HG02938 (cell line): Measurements from ENCODE around the gene ABCA10.
A peak's percentile ranks its signal among the peaks of the same experiment; 100 is the strongest.
"Not testable (repeated sequence)": the region's sequence is repeated elsewhere in the genome, so short reads cannot be mapped to it uniquely, and the experiment has no call there.

Source experiments
- ATAC-seq: cut with Tn5 transposase; IDR thresholded peaks from one replicate; pipeline ENCODE4 v1.9.1; 2021; ENCODE audit warnings: mild to moderate bottlenecking, moderate library complexity; ENCODE audit not compliant: unreplicated experiment

ABCA10 gene

DNA sequence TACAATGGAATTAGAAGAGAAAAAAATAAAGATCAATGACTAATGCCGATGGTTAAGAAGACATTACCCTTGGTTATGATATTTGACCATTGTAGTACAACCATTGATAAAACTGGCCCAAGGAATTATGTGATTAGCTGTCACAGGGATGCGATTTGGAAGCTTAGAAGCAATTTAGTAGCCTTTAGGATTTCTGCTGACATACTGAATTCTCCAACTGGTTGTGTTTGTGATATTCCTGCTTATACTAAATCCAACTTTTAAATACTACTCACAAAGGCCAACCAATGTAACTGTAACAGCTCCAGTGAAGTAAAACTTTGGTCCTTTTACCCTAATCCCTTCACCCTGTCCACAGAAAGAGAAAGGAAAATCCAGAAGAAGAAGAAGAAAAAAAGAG, 55.5 kb downstream of the ABCA10 start:
- ATAC-seq: no peak

- ATAC-seq: no peak
Observed at GRCh38 chr17:69170377-69170776, 58.2 kb downstream of the ABCA10 start.

- ATAC-seq: not testable (repeated sequence)
Observed at GRCh38 chr17:69168642-69169041, 60.0 kb downstream of the ABCA10 start.

DNA sequence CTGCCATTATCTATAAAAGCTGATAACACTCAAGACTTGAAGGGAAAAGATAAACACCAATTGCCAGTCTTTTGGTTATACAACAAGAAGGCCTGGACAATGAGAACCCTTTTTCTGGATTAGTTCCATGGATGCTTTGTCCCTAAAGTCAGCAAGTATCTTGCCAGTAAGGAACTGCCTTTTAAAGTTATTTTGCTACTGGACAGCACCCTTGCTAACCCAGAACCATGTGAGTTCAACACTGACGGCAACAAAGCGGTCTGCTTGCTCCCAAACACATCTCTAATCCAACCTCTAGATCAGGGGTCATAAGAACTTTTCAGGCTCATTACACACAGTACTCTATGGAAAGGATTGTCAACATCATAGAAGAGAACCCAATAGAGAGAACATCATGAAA, 61.7 kb downstream of the ABCA10 start:
- no peak for ATAC-seq

- ATAC-seq: no peak
Observed at GRCh38 chr17:69164206-69164605, 64.4 kb downstream of the ABCA10 start.

GRCh38 chr17:69159418-69159817, 69.2 kb downstream of the ABCA10 start:
- ATAC-seq: no peak

- ATAC-seq: no peak
Observed at GRCh38 chr17:69154267-69154666, 74.4 kb downstream of the ABCA10 start.

DNA sequence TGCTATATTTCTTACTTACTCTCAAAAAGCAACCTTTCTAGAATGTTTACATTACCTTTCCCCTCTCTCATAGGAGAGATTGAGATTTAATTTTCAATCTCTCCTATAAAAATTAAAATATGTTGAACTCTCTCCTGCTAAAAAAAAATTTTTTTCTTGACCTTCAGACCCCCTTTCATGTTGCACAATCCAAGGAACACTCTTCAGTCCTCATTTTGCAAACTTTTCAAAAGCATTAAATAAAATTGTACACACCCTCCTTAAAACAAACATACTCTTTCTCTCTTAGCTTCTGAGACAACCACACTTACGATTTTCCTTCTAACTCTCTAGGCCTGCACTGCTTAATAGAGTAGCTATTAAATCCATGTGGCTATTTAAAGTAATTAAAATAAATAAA, 78.3 kb downstream of the ABCA10 start:
- no peak for ATAC-seq

- no peak for ATAC-seq
Observed at GRCh38 chr17:69147460-69147859, 81.2 kb downstream of the ABCA10 start.

DNA sequence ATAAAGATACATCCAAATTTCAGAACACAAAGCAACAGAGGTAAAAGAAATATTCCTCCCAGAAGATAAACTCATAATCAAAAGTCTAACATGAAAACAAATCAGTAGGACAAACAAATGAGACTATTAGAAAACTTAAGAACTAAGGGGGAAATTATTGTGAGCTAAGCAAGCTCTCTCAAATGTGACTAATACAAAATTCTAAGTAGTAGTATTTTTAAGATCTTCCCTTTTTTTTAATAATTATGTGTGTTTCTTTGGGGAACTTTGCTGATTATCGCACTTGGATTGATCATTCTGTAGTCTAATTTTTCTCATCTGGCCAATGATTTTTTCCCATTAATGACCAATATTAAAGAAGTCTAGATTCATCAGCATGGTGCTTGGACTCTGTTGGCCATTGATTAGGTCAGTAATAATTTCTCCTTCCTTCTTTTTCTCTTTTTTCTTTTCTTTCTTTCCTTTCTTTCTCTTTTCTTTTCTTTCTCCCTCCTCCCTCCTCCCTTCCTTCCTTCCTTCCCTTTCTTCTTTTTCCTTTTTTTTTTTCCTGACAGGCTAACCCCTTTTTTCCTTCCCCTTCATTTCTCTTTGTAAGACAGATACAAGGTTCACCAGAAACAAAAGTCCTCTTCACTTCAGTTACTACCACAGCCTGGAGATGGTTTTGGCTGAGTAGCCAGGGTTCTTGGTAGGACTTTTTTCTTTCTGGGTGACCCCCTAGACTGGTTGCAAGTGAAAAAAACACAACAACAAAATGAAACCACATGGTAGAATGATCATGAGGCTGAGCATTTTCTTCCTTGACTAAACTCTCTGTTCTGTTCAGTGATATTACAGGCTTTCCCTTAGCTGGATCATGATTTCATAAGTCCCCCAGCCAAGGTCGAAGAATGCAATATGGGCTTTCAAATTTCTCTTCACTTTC, 84.0 kb downstream of the ABCA10 start:
- no peak for ATAC-seq

GRCh38 chr17:69143683-69144231, 84.9 kb downstream of the ABCA10 start:
- no peak for ATAC-seq

GRCh38 chr17:69143151-69143550, 85.5 kb downstream of the ABCA10 start:
- no peak for ATAC-seq

DNA sequence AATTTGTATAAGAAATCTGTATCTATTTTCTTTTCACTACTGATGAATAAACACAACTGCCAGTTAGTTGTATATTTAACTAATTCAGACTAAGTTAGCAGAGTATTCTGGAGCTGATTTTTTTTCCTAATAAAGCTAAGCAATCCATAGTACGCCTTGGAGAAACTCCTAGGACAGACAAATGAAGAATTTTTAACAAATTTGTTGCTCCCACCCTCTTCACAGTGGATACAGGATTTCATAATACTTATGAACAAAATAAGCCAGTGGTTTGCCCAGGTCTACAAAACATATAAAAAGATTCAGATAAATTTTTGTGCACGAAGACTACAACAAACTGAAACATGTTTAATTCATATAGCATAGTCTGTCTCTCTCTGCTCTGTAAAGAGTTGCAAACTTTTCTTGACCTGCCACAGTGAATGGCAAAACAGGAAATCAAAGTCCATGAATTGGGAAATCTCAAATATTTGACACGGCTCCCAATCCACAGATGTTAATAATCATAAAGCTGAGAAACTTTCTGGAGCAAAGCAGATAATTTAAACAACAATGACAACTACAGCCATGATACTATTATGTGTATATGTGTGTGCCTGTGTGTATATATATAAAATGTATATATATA, 86.3 kb downstream of the ABCA10 start:
- ATAC-seq: no peak

DNA sequence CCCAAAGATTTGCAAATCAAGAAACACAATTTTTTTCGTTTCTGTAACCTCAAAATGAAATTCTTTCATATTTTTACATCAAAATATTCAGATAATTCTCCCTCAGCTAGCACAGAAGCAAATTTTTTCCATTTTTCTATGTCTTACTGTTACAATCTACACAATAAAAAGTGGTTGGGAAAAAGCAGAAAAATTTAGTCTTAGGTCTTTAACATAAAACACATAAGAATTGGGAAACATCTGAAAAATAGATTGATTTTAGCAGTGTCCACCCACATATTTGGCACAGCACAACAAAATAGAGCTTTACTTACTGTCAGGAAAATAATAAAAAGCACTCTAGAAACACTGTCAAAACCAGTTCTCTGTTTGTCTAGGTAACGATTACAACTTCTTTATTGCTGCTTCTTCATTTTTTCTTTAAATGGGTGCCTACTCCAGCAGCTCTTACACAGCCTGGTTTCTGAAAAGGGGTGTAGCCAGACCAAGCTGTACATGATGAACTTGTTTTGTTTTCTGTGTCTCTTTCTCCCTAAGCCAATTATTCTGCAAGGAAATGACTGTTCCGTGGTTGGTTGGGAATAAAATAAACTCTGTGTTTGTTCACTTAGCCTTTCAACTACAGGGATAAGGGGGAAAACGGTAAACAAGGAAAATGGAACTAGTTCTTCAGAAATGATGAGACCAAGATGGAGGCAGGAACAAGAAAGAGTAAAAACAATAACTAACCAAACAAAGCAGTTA, 87.0 kb downstream of the ABCA10 start, which contains the start of gene ABCA6:
TSS of gene ABCA6 (minus strand) at position 465 of the 744 bp plus-strand sequence. CDS start 1,192 bp downstream, outside the sequence.
- ATAC-seq: no peak

DNA sequence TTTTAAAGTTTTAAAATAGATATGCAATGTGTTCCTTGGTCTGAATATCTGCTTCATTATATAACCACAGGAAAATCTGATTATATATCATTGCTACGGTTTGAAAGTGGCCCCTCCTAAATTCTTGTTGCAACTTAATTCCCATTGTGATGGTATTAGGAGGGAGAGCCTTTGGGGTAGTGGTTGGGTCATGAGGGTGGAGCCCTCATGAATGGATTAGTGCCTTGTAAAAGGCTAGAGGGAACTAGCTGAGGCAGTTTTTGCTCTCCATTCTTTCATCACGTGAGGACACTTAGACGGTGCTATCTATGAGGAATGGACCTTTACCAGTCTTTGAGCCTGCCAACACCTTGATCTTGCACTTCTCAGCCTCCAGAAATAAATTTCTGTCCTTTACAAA, 94.5 kb downstream of the ABCA10 start:
- ATAC-seq: no peak

DNA sequence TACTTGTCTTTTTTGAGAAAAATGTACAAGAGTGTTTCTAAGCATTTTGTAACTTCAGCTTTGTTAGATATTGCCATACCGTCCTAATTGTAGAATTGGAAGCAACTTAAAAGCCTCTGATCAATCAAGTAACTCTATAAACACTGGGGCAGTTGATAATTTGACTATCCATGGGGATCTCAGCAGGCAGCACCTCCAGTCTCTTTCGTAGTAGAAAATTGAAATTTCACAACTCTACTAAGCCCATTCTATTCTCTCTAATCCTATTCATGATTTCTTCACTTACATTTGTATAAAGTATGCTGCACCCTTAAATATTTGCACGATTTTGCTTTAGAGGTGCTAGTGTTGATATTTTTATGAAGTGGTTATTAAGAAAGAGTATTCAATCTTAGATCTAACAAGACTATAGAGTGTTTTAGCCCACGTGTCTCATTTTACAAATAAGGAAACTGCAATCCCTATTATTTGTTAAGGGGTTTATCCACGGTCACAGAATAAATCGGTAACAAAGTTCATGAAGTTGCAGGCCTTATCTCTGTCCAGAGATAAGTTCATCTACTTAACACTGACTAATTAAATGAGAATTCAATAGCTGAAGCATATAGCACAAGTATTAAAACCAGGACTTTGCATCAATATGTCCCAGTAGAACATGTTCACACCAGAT, 97.9 kb downstream of the ABCA10 start:
- no peak for ATAC-seq

DNA sequence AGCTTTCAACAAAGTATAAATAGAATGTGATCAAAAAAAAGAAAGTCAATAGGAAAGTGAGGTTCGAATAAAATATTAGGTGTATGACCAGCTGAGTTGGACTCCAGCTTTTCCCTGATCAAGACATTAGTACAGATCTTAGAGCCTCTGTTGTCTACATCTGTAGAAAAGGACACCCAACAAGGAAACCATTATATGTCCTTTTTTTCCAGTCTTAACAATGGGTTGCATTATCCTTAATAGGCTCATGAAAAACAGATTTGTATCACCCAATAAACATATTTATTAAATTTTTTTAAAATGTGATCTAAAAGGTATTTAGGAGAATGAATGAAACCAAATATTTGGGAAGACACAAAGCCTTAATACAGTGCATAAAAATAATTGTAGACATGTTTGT, 105.0 kb downstream of the ABCA10 start:
- ATAC-seq: no peak

DNA sequence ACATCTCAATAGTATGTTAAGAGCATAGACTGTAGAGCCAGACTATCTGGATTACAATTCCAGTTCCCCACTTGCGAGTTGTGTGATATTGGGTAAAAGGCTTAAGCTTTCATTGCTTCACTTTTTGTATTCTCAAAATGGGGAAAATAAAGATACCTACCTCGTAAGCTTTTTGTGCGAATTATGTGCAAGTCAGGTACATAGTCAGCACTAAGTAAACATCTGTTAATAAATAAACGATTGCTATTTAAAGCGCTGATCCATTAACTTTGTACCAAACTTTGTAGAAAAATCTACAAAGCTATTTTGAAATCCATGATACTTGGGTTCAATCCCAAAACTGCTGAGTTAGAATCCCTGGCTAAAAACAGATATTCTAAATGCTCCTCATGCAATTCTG, 106.6 kb downstream of the ABCA10 start:
- ATAC-seq: no peak

GRCh38 chr17:69117855-69118784, 110.5 kb downstream of the ABCA10 start:
- peak; percentile 51 for ATAC-seq

GRCh38 chr17:69111794-69112193, 116.8 kb downstream of the ABCA10 start:
- no peak for ATAC-seq
